Mesothelial cell of epicardium (in vitro differentiated cells): ENCODE measurements around the gene COL4A1. TPM values are rescaled to one million over a fixed set of nuclear protein-coding genes. Genes with fewer than 3 reads are reported as not detected.

ENCODE experiments used
- DNase-seq, 2 experiments: peaks; one replicate each; pipeline ENCODE4 v3.0.0; 2021; ENCODE audit warnings: low spot score in 2 of 2; ENCODE audit not compliant: unreplicated experiment in 2 of 2
- H3K27ac Mint-ChIP-seq: 2 replicates; pipeline ENCODE4 v1.8.0; 2021; ENCODE audit warnings: mixed read lengths
- H3K27me3 Mint-ChIP-seq: 2 replicates; pipeline ENCODE4 v1.8.0; 2021; ENCODE audit warnings: low read depth, mixed read lengths
- H3K36me3 Mint-ChIP-seq: 2 replicates; pipeline ENCODE4 v1.8.0; 2021; ENCODE audit warnings: mixed read lengths
- H3K4me1 Mint-ChIP-seq: 2 replicates; pipeline ENCODE4 v1.8.0; 2021; ENCODE audit warnings: mixed read lengths
- H3K4me3 Mint-ChIP-seq: 2 replicates; pipeline ENCODE4 v1.8.0; 2021; ENCODE audit warnings: mild to moderate bottlenecking, moderate library complexity, mixed read lengths
- H3K9me3 Mint-ChIP-seq: 2 replicates; pipeline ENCODE4 v1.8.0; 2021; ENCODE audit warnings: mixed read lengths
- CTCF ChIP-seq: fragments of 200-600 bp; sonication (generic); IDR thresholded peaks from one replicate; pipeline ENCODE4 v1.5.0; 2021; ENCODE audit warnings: antibody characterized with exemption; ENCODE audit not compliant: unreplicated experiment
- total RNA-seq: library from RNA; stranded (reverse); gene quantifications from 3 replicates; pipeline ENCODE4 v1.2.1, GENCODE V29; 2021

COL4A1 gene
- total RNA-seq, 1 donor from 2014 or later: 362 TPM

GRCh38 chr13:110271313-110271712 is 35.6 kb downstream of the COL4A1 start:
- Mint-ChIP-seq H3K27ac (no peak overlapping the region), H3K4me1 (peaks cover 10% of the 10 kb centered on the region), H3K9me3 (no peaks in the 10 kb centered on the region), H3K4me3 (no peak overlapping the region), H3K36me3 (no peaks in the 10 kb centered on the region), H3K27me3 (no peaks in the 10 kb centered on the region)
- no peak for TF ChIP-seq CTCF
- DNase-seq: no peak

GRCh38 chr13:110270507-110270906 is 36.5 kb downstream of the COL4A1 start:
- no peaks in the 10 kb centered on the region for H3K27me3 Mint-ChIP-seq
- no peak overlapping the region for H3K27ac Mint-ChIP-seq
- no peak for DNase-seq
- H3K4me1 Mint-ChIP-seq: peaks cover 9% of the 10 kb centered on the region
- H3K9me3 Mint-ChIP-seq: no peaks in the 10 kb centered on the region
- no peaks in the 10 kb centered on the region for H3K36me3 Mint-ChIP-seq
- H3K4me3 Mint-ChIP-seq: no peak overlapping the region
- TF ChIP-seq CTCF: no peak

- Mint-ChIP-seq H3K36me3 (no peaks in the 10 kb centered on the region), H3K4me1 (peaks cover 13% of the 10 kb centered on the region), H3K4me3 (no peak overlapping the region), H3K27me3 (no peaks in the 10 kb centered on the region), H3K9me3 (no peaks in the 10 kb centered on the region), H3K27ac (no peak overlapping the region)
- no peak for DNase-seq
- no peak for TF ChIP-seq CTCF
These were observed 37.3 kb downstream of the COL4A1 start for GRCh38 chr13:110269509-110270185.

- Mint-ChIP-seq H3K9me3 (no peaks in the 10 kb centered on the region), H3K36me3 (no peaks in the 10 kb centered on the region), H3K4me3 (no peak overlapping the region), H3K4me1 (peaks cover 20% of the 10 kb centered on the region), H3K27ac (no peak overlapping the region), H3K27me3 (no peaks in the 10 kb centered on the region)
- no peak for TF ChIP-seq CTCF
- no peak for DNase-seq
These were observed 38.3 kb downstream of the COL4A1 start for GRCh38 chr13:110268576-110269185.

GRCh38 chr13:110268061-110268460 is 38.9 kb downstream of the COL4A1 start:
- peaks cover 22% of the 10 kb centered on the region for H3K4me1 Mint-ChIP-seq
- DNase-seq: no peak
- H3K27me3 Mint-ChIP-seq: no peaks in the 10 kb centered on the region
- no peak for TF ChIP-seq CTCF
- no peaks in the 10 kb centered on the region for H3K9me3 Mint-ChIP-seq
- H3K36me3 Mint-ChIP-seq: no peaks in the 10 kb centered on the region
- H3K27ac Mint-ChIP-seq: no peak overlapping the region
- no peak overlapping the region for H3K4me3 Mint-ChIP-seq
